ENCODE data around the gene BEAN1.

The BEAN1 gene, protein sequence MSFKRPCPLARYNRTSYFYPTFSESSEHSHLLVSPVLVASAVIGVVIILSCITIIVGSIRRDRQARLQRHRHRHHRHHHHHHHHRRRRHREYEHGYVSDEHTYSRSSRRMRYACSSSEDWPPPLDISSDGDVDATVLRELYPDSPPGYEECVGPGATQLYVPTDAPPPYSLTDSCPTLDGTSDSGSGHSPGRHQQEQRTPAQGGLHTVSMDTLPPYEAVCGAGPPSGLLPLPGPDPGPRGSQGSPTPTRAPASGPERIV

DNA sequence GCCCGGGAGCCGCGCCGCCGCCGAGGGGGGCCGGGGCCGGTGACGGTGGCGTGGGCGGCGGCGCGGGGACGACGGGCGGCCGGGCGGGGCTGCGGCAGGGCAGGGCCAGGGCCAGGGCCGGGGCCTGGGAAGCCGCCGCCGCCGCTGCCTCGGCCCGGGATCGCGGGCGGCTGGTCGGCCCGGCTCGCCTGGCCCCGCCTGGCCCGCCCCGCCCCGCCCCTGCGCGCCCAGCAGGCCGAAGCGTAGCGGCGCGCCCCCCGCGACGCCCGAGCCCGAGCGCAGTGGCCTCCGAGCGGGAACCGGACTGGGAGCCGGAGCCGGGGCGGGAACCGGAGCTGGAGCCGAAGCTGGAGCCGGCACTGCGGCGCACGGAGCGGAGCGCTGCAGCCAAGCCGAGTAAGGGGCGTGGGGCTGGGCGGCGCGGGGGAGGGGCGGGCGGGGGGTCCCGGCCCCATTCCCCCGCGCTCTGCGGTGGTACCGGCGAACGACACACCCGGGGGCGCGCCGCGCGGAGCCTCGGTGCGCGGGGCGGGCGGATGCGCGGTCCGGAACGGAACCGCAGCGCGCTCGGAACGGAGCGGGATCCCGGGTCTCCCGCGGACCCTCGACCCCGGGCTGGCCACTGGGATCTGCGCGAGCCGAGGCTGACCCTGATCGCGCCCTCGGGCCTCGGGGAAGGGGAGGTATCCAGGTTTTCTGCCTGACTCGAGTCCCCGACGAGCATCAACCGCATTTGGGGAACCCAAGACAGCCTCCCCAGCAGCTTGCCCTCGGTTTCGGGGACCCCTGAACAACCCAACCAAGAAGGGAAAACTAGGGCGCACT lies at the start of gene BEAN1:
TSS of gene BEAN1 (plus strand) at position 260 of the 825 bp plus-strand sequence. CDS start 10,382 bp downstream, outside the sequence.
- no peak for DNase-seq (ENCODE audit: low spot score)

DNA sequence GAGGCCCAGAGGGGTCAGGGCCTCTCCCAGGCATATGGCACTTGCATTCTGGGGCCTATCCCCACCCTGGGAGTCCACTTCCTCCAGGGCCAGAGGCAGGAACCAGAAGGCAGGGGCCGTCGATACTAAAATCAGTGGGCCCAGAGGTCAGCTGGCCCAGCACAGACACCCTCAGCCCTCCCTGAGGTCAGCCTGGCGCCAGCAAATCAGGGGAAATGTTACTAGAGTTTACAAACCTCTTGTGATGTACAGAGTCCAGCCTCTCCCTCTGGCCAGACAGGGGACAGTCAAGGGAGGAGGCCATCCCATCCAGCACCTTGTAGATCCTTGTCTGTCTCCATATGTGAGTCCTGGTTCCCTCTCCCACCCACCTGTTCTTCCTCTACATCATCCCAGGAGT lies 49.8 kb upstream of the BEAN1 start:
- no peak for DNase-seq (ENCODE audit: low spot score)

GRCh38 chr16:66378741-66379570 lies 48.1 kb upstream of the BEAN1 start:
- DNase-seq (ENCODE audit: low spot score): no peak

- no peak for DNase-seq (ENCODE audit: low spot score)
Measured at GRCh38 chr16:66379571-66379941, 47.5 kb upstream of the BEAN1 start.

DNA sequence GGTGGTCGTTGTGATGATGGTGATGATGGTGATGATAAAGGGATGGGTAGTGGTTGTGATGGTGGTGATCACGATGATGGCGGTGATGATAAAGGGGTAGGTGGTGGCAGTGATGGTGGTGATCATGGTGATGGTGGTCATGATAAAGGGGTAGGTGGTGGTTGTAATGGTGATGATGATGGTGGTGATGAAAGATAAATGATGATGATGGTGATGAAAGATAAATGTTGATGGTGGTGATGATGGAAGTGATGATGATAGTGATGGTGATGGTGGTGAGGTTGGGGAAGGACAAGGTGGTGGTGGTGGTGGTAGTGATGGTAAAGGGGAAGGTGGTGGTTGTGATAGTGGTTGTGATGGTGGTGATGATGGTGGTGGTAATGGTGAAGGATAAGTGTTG lies 46.7 kb upstream of the BEAN1 start:
- no peak for DNase-seq (ENCODE audit: low spot score)

DNA sequence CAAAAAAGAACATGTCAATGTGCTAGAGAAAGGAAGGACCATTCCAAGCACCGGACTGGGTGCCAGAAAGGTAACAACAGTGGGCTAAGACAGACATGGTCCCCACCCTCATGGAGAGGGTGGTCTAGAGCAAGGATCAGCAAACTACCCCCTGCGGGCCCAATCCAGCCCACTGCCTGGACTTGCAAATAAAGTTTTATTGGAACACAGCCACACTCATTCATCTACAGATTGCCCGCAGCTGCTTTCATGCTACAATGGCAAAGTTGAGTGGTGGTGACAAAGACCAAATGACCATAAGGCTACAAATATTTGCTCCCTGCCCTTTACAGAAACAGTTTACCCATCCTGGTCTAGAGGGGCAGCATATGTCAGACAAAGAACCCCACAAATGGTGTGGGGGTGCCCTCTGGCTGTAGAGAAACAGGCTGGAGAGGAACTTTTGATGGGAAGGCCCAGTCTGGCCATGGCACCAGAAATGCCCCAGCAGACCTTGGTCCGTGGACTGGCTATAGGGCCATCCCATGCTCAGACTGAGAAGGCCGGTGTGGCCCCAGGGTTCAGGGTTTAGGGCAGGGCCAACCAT lies 45.4 kb upstream of the BEAN1 start:
- no peak for DNase-seq (ENCODE audit: low spot score)

DNA sequence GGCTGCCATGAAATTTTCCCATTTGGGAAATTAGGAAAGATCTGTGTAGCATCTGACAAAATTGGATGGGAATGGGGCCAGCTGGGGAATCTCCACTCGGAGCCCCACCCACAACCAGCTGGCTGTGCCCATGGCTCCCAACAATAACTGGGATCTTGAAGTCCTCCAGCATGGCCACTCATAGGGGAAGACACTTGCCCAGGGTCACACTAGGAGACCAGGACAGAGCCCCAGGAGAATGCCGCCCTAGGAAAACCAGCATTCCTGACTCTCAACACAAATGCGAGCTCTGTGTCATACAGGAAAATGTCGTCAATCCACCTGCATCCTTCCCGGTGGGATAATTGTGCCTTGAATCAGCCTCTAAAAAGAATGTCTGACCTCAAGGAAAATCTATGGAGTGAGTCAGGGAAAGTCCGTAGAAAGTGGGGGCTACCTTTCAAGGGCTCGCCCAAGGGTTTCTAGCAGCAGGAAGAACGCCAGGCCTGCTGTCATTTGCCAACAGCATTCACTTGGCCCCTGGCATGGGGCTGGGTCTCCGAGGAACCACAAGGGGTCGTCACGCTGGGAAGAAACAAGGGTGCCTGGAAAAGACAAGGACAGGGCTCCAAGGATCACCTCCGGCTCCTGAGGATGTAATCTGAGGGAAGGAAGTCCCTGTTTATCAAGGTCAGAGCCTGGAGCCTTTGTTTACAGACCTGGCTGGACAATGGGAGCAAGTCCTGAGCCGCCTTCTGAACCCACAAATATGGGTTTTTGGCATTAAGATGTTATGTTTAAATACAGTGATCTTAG lies 44.7 kb upstream of the BEAN1 start:
- no peak for DNase-seq (ENCODE audit: low spot score)

DNA sequence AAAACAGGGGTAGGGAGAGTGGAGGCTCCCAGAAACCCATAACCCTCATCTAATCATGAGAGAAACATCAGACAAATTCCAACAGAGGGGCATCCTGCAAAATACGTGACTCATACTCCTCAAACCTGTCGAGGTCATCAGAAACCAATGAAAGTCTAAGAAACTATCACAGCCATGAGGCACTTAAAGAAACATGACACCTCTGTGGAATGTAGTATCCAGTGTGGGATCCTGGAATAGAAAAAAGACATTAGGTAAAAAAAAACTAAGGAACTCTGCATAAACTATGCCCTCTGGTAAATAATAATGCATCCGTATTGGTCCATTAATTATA lies 44.2 kb upstream of the BEAN1 start:
- DNase-seq (ENCODE audit: low spot score): no peak

- DNase-seq (ENCODE audit: low spot score): no peak
Measured at GRCh38 chr16:66383551-66383950, 43.5 kb upstream of the BEAN1 start.

DNA sequence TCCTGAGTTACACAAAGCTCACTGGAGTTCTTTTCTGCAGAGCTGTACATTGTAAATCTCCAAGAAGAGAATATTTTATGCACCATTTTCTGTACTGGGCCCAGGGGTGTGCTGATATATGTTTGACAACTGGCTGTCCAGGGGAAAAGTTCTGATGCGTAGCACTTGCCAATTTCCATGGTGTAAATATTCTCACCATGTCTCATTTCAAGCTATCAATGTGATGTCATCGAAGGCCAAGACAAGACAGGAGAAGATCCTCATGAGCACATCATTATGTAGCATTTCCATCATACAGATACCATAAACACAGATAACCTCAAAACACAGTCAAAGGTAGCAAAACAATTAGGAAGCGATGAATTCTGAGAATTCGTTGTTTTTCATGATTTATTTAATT lies 41.7 kb upstream of the BEAN1 start:
- no peak for DNase-seq (ENCODE audit: low spot score)

GRCh38 chr16:66386629-66387622 lies 40.2 kb upstream of the BEAN1 start:
- no peak for DNase-seq (ENCODE audit: low spot score)

DNA sequence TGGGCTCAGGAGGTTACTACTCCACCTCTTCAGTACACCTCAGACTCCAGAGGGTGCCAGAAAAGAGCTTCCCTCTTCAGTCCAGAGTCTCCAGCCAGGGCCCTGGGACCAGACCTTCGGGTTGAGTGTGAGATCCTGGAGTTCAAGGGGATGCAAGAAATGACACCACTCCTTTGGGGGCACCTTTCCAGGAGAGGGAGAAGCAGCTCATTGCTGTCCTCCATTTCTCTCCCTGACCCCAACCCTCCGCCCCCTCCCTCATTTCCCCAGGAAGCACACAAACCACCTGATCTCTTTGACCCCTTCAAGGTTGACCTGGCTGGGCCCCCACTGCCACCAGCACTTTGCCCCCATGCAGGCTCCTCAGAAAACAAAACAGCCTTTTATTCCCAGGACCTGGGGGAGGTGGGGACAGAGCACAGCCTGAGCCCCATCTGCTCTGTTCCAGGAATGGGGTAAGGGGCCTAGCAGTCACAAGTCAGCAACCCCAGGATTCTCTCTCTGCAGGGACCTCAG lies 39.2 kb upstream of the BEAN1 start:
- no peak for DNase-seq (ENCODE audit: low spot score)

DNA sequence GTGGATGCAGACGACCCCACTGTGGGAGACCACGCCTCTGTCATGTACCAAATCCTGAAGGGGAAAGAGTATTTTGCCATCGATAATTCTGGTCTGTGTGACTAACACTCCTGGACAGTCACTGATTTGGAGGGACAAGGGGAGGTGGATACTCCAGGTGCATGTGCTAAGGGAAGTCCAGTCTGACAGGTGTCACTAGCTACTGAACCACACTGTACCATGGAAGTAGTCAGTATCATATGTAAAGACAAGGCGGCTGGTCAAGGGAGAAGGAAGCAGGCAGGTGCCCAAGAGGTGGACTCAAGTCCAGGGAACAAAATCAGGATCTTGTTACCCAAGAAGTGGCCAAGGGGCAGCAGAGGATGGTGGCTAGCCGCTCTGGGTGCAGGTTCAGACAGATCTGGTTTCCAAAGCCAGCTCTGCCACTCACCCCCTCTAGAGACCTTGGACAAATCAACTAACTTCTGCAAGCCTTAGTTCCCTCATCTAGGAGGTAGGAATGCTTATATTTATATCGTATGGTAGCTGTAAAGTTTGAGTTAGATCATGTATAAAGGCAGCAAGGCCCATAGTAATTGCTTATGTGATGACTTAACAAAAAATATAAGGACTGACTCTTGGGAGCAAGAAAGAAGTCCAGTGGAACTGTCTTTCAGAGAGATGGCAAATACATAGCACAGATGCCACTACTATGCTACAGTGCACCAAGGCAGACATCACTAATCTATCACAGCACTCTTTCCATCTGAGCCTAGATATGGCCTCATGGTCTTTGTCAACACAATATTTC lies 38.5 kb upstream of the BEAN1 start:
- no peak for DNase-seq (ENCODE audit: low spot score)

- DNase-seq (ENCODE audit: low spot score): no peak
Measured at GRCh38 chr16:66389256-66390176, 37.6 kb upstream of the BEAN1 start.

DNA sequence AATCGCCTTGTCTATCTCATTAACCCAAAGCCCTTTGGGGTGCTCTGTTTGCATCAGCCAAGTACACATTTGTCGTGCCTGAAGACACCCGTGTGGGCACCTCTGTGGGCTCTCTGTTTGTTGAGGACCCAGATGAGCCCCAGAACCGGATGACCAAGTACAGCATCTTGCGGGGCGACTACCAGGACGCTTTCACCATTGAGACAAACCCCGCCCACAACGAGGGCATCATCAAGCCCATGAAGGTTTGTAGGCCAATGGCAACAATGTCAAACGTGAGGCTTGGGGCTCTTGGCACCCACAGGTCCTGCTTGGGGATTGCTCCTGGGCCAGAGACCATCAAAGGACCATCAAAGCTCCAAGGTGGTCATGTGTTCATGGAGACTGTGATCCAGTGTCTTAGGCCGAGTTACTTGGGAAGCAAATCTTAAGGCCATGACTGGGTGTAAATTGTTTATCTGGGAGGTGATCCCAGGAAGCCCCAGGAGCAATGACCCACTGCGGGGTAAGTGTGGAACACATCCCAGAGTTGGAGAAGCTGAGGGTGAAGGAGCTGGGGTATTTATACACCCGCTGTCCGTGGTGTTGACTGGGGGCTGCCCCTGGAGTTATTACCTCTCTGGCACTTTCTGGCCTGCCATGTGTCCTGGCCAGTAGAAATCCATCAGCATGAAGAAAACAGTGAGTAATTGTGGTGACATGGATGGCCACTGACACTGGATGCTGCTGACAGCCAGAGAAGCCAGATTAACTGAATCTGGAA lies 36.6 kb upstream of the BEAN1 start:
- no peak for DNase-seq (ENCODE audit: low spot score)

- DNase-seq (ENCODE audit: low spot score): no peak
Measured at GRCh38 chr16:66391726-66392670, 35.1 kb upstream of the BEAN1 start.

All from globus pallidus (tissue), 1 donor.